Skeletal muscle cell (primary cell): ENCODE results near the gene FBXL4.

Source experiments
- DNase-seq: peaks from one replicate; pipeline ENCODE4 v3.0.0-alpha.2; 2010; ENCODE audit warnings: low read depth
- H3K4me3 ChIP-seq: 2 replicates; pipeline ENCODE4 v1.5.1; 2011; ENCODE audit warnings: low read depth, mild to moderate bottlenecking, control low read depth, low read length, moderate library complexity

FBXL4 gene

DNA sequence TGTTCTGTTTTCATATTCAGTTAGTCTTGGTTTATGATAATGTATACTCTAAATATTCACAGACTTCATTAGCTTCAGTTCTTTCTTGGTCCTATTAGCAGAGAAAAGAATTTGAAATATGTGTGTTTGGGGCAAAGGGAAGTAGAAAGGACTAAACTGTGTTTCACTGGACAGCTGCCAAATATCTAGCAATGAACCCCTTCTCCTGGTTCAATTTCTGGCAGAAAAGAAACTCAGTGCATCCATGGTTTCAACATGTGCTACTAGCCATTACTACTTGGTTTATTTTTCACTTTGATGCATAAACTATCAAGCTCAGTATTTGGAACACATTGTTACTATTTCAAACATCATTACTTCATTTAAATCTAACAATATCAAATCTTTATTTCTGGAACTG, 43.6 kb downstream of the FBXL4 start:
- no peak overlapping the region for H3K4me3 ChIP-seq
- no peak for DNase-seq

DNA sequence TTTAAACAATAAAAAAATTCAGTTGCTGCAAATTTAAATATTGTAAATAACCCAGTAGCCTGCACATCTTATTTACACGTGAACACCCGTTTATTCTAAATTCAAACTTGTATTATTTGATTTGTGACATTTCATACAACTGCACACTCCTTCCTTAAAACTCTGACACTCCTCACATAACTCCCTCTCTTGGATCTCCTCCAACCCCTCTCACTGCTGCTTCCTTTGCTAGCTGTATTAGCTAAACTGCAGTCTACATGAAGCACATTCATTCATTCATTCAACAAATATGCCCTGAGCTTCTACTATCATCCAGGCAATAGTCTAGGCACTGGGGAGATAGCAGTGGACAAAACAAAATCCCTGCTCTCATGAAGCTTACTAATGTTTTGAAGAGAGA, 47.0 kb downstream of the FBXL4 start:
- peak; percentile 9 for DNase-seq
- no peak overlapping the region for H3K4me3 ChIP-seq

DNA sequence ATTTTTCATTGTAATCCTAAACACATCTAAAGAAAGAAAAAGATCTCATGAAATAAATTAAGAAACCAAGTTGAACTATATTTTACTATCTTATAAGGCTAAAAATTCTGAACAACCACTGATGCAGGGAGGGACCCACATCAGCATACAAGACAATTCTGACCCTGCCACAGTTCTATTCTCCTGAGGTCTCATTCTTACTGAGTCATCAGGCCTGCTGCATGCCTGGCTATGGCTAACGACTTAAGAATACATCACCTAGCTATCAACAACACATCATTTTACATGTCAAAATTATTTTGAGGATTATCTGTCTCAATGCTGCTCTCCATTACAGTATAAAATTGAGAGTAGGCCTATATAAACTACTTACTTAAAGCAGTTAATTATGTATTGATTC, 52.9 kb downstream of the FBXL4 start:
- DNase-seq, result peak; percentile 6

DNA sequence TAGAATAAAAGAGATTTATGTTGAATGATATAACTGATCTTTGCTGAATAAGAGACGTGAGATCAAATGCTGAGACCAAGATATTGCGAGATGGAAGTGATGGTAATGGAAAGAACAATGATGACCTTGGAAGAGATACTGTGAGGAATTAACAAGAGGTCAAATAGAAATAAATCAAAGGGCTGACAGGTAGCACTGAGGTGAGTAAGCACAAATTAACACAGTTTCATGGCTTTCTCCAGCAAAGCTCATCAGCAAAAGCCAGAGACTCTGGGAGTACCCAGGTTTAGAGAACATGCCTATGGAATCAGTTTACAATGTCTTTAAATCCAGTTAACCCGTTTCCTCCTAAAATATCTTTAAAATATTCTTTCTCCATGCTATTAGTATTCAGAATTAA, 60.1 kb downstream of the FBXL4 start:
- no peak for DNase-seq
- H3K4me3 ChIP-seq, result no peak overlapping the region

More for the DNA sequence above, 52.9 kb downstream of the FBXL4 start:
- no peak overlapping the region for H3K4me3 ChIP-seq

DNA sequence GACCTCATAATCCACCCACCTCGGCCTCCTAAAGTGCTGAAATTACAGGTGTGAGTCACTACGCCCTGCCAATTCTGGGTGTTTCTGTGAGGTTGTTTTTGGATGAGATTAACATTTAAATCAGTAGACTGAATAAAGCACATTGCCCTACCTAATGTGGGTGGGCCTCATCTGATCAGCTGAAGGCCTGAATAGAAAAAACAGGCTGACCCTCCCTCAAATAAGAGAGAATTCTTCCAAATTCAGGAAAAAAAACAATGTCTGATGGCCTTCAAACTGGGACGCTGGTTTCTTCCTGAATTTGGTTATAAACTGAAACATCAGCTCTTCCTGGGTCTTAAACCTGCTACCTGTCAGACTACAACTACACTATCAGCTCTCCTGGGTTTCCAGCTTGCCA, 62.4 kb downstream of the FBXL4 start:
- DNase-seq, result no peak
- no peak overlapping the region for H3K4me3 ChIP-seq

DNA sequence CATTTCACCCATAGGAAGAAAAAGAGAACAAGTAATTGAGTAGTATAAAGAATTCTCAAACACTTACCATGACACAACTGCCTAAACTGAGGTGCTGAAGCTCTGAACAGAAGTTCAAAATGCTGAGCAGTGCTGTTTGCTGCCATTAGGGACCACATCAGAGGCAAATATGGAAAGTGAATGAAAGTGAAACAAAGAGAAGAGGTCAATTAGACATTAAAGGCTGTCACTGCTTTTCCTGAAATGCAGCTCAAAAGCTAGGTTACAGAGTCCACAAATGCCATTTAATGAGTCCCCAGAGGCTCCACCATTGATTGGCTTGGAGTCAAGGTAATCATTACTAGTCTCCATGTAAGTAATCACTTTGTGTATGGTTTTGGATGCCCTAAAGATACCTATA, 67.3 kb downstream of the FBXL4 start:
- no peak for DNase-seq
- no peak overlapping the region for H3K4me3 ChIP-seq

DNA sequence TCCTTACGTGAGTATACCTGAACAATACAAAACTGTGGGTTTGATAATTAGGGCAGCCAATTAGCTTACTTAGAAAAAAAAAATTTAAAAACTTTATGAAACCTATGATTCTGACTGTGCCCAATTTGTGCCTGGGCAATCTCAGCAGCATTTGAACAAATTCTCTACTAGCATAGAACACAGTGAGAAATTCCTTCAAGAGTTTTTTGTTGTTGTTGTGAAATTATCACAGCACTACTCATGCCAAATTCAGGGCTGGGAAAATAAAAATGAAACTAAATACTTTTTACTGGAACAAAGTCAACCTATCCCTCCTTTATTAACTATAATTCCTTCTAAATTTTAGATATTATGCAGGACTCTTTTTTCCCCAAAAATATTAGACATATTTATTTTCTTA, 70.5 kb downstream of the FBXL4 start:
- no peak for DNase-seq
- no peak overlapping the region for H3K4me3 ChIP-seq

DNA sequence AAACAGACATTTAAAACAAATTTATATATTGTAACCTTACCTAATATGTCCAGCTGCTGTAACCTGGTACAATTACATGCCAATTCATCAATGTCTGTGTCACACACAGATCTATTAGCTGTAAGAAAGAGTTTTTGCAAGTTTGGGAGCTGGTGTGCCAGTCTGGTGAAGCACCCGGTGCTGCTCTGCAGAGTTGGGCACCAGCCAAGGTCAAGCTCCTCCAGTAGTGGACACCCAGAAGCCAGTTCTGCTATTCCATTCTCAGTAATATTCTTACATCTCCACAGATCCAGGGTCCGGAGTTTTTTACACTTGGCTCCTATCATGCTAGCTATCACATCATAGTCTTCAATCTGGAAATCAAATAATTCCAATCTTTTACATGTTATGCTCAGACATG, 72.4 kb downstream of the FBXL4 start:
- DNase-seq, result no peak
- no peak overlapping the region for H3K4me3 ChIP-seq

DNA sequence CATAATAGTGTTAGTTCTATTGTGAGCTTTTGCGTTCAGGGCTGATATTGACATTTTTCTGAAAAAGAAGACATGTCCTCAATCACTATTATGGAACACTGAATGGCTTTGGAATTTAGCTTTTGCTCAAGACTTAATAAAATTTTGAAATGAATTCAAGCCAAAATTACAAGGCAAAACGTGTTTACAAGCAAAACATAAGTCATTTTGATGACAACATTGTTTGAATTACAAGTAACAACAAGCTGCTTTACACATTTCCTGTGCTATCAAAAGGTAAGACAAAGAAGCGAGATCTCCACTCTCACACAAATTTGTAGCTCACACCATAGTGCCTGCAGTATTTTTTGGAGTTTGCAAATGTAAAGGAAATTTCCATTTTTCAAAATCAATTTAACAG, 75.9 kb downstream of the FBXL4 start:
- DNase-seq, result no peak
- H3K4me3 ChIP-seq, result no peak overlapping the region

DNA sequence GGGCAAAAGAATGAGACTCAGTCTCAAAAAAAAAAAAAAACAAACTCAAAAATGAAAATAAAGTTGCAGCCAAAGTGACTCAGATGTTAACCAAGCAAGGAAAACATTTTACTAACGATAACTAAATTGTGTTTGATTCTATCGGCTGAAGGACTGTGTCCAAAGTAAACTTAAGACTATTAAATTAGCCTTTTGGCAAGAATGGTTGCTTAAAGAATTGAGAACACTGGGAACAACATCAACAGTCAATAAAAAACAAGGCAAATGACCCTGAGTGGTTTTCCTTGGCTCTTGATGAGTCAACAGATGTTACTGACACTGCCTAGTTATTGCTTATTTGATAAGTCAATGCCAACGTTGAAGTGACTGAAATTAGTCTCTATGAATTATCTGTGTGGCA, 76.7 kb downstream of the FBXL4 start:
- peak; percentile 52 for DNase-seq
- no peak overlapping the region for H3K4me3 ChIP-seq

DNA sequence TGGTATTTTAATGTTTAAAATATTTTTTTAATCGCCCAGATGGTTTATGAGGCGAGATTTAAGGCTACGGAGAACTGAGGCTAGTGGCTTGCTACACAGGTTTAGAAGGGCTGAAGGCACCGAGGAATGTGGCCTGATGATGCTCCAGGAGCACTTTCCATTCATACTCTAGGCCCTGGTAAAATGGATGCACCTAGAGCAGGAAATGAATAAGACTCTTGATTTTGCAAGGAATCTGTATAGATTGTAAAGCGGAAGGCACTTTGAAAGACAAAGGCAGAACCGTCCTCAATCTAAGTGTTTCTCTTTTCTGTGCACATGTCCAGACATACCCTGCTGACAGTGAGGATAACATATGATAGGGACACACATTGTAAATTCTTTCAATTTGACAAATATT, 83.2 kb downstream of the FBXL4 start:
- no peak for DNase-seq
- no peak overlapping the region for H3K4me3 ChIP-seq

DNA sequence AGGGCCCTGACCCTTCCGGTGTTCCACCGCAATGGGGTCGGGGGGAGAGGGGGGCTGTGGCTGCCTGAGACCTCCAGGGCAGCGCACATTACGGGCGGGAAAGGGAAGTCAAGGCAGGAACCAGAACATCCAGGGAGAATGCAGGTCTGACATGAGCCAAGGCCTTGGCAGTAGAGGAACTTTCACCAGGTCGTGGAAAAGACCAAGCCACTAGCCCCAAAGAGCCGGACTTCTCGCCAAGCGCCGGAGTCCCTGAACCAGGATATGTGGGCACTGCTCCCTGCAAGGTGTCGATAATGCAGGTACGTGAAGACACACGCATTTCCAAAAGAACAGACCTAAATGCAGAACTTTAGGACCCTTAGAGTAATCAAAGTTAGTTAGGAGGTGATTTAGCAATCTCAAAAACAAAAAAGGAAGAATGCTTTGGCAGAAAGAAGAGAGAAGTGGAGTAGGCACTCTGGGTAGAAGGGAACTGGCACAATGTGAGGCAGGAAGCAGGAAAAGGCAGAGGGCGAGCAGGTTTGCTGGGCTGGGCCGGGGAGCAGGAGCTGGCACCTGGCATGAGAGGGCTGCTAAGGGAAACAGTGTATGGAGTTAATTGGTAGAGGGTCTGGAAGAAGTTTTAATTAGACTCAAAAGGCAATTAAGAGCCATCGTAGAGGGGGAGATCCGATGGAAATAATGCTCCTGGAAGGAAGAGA, 99.1 kb downstream of the FBXL4 start:
- no peak for DNase-seq
- no peak overlapping the region for H3K4me3 ChIP-seq

DNA sequence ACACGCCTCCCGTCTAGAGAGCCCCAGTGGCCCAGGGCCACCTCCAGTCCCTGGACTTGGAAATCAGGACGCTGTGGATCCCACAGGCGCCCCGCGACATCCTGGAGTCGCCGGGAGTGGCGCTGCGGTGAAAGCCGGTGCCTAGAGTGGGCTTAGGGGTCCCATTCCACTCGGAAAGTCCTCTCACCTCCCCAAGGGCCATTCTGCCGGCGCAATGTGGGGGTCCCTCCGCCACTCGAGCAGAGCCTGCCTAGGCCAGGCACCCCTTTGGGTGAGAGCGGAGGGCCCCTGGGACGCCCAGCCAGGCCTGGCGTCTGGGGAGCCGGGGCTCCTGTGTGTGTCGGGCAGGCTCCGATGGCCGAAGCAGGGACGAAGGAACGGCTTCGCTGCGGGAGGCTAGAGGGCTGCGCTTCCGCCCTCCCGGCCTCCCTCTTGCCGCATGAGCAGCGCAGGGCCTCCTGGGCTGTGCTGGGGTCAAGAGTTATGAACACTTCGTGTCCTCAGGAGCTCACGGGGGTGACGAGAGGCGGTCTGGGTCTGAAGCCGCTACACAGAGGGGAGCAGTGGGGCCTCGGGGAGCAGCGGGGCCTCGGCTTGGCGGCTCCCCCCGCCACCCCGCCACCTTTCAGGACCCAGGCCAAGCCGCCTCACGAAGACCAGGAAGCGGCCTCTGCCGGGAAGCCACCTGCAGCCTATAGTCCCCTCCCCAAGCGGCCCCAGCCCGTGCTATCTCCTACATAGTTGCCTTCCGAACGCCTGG, 99.8 kb downstream of the FBXL4 start:
- H3K4me3 ChIP-seq, result peak overlapping the region; percentile 15
- no peak for DNase-seq

DNA sequence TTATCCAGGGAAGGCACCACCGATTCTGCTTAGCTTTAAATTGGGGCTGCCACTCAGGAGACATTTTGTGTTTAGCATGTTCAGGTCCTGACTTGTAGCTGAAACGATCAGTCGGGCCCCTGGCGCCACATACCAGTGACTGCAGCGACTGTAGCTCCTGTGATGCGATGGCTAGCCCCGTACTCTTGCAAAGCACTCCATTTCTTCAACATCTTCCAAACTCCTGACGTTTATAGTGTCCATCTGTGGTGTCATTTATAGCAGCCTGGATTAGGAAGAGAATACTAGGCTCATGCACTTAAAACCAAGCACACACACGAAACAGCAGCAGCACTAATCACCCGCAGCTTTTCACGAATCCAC, 100.3 kb downstream of the FBXL4 start:
- H3K4me3 ChIP-seq, result no peak overlapping the region
- no peak for DNase-seq

DNA sequence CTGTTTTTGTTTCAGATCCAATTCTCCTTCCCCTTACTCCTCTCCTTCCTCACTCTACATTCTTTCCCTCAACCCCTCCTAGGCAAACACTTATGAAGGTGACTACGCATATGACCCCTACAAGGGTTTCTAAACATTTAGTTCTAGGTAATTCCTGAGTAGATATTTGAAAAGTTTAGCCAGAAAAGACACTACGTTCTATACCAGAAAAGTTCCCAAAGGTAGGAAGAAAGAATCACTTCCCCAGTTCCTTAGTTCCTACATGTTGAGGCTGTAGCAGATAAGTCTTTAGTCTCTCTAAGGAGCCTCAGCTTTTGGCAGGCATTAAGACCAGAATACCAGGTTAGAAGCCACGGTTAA, 101.7 kb downstream of the FBXL4 start:
- no peak for DNase-seq
- no peak overlapping the region for H3K4me3 ChIP-seq

DNA sequence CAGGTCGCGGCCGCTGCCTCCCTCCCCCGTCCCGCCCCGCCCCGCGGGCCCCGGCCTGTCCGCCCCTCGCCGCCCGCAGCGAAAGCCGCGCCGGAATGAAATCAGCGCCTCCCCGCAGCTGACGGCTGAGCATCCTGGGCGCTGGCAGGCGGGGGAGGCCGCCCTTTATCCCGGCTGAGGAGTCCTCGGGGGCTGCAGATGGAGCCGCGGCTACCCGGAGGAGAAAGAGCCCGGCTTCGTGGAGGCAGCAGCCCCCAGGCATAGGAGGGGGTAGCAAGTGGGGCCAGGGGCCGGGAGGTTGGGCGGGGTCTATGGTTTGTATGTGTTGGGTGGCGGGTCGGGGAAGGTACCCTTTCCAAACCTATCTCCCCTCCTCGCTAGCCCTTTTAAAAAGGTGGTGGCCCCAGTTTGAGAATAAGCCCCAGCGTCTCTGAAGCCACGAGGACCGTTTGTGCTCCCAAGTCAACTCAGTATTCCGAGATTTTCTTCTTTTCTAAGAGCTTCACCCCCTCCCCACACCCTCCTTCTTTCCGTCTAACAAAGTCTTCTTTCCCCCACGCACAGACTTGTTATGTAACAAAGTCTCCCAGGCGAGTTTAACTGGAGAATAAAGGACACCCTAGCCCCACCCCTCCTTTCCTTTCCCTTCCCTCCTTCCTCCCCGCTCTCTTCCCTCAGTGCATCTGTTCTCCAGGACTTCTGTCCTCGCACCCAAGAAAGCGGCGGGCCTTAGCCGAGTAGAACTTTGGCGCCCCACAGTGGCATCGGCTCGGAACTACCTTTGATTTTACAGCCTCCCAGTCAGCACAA, 102.3 kb downstream of the FBXL4 start:
- peak; percentile 30 for DNase-seq
- H3K4me3 ChIP-seq, result peak overlapping the region; percentile 30

DNA sequence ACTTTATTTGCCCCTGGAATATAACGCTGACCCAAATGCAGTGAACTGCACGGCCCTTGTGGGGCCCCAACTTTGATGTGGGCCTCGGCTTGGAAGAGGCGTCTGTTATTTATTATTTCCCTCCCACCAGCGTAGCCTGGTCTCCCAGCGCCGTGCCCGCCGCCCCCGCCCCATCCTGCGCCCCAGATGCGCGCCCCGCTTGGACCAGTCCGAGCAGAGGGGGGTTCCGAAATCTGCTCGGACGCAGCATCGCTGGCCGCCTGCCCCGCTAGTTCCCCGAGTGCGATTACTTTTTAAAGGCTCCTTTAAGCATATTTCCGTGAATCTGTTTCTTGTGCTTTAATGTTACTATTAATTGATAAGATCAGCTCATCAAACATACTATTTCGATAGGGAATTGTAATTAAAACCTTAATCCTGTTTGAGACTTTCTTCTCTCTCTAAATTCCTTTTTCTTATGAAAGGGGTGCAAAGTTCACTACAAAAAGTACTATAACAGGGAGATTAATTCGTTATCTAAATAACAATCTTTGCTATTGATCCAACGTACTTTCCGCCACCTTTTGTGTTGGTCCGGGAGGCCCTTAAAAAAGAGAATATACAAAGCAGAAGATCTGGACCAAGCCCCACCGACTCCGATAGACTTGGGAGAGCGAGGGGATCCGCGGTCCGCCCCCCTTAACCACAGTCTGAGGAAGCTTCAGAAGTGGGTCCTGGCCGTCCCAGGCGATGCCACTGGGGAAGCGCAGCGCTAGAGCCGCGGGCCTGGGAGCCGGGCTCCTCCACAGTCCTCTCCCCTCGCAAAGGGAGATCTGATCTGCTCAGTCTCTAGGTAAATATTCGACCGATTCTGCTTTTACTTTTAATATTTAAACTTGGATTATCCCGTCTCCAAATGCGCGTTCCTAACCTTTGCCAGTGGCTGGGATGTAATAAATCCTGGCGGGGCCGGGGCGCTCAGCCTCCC, 103.2 kb downstream of the FBXL4 start:
- H3K4me3 ChIP-seq, result peak overlapping the region; percentile 30
- DNase-seq, result no peak

DNA sequence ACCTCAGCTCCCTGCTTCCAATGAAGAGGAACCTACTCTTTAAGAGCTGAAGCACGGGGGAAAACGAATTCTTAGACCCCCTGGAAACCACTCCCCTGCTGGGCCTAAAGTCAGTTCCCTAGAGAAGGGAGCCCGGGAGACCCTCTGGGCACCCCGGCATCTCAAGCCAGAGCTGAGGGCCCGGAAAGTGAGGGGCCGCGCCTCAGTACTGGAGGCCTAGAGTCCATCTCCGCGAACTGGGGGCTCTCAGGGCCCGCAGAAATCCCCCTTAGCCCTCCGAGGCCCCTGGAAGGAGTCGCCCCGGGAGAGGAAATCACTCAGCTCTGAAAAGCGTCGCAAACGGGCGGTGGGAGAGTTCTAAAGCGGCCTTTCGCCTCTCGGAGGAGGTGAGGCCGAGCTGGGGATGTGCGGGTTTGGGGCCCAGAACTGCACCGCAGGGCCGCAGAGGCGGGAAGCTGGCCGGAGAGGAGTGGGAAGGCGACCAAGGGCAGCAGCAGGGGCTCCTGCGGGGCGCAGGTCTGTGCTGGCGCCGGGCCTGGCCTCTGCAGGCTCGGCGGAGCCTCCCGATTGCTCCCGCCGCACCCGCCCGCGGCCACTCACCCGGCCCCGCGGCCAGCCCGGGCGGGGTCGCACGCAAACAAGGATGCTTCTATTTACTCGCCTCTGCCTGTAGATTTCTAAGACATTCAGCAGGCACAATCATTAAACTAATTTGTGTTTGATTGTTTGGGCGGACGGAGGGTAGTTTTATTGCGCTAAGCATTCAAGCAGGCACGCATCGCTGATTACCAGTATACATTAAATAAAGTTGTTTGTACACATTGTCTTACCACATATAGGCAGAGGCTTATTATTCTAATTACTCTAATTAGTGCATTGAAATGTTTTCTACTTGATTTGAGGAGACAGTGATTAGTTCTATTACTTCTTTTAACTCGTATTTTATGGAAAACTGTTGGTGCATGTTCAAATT, 104.2 kb downstream of the FBXL4 start:
- no peak for DNase-seq
- H3K4me3 ChIP-seq, result no peak overlapping the region
